ENCODE results near the gene ATP1A2. TPM values are rescaled to one million over a fixed set of nuclear protein-coding genes. Genes with fewer than 3 reads are reported as not detected.

Gene ATP1A2
- total and polyA plus RNA-seq, 2 donors: 13.2 to 41.5 TPM

DNA sequence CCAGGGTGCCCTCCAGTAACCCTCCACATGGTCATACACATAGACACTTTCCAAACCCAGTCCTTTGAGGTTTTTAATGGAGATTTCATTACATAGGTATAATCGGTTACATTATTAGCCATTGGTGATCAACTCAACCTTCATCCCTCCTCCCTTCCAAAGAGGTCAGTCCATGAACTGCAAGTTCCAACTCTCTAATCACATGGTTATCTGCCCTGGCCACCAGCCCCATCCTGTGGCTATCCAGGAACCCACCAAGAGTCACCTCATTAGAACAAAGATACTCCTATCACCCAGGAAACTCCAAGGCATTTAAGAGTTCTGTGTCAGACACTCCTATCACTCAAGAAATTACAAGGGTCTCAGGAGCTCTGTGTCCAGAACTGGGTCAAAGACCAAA, 48.1 kb downstream of the ATP1A2 start:
- WGBS: 86% methylated on average over 1 of the region's 1 CpG
- DNase-seq (ENCODE audit: extremely low spot score): no peak
- H3K36me3 ChIP-seq (ENCODE audit: insufficient read depth): no peaks in the 10 kb centered on the region
- no peak overlapping the region for H3K27ac ChIP-seq (ENCODE audit: low read depth)
- no peak overlapping the region for H3K4me3 ChIP-seq (ENCODE audit: low read depth, low read length)
- no peaks in the 10 kb centered on the region for H3K4me1 ChIP-seq (ENCODE audit: insufficient read depth)

DNA sequence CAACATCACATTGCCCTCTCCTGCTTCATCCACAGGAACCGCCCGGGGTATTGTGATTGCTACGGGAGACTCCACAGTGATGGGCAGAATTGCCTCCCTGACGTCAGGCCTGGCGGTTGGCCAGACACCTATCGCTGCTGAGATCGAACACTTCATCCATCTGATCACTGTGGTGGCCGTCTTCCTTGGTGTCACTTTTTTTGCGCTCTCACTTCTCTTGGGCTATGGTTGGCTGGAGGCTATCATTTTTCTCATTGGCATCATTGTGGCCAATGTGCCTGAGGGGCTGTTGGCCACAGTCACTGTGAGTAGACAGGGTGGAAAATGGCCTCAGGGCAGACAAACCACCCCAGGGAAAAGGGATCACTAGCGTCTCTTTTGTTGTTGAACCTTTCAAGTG, 48.6 kb downstream of the ATP1A2 start:
- no peak overlapping the region for H3K4me3 ChIP-seq (ENCODE audit: low read depth, low read length)
- no peaks in the 10 kb centered on the region for H3K36me3 ChIP-seq (ENCODE audit: insufficient read depth)
- H3K4me1 ChIP-seq (ENCODE audit: insufficient read depth): no peaks in the 10 kb centered on the region
- DNase-seq (ENCODE audit: extremely low spot score): no peak
- 84% methylated on average over 10 of the region's 10 CpGs for whole genome bisulfite sequencing
- no peak overlapping the region for H3K27ac ChIP-seq (ENCODE audit: low read depth)

DNA sequence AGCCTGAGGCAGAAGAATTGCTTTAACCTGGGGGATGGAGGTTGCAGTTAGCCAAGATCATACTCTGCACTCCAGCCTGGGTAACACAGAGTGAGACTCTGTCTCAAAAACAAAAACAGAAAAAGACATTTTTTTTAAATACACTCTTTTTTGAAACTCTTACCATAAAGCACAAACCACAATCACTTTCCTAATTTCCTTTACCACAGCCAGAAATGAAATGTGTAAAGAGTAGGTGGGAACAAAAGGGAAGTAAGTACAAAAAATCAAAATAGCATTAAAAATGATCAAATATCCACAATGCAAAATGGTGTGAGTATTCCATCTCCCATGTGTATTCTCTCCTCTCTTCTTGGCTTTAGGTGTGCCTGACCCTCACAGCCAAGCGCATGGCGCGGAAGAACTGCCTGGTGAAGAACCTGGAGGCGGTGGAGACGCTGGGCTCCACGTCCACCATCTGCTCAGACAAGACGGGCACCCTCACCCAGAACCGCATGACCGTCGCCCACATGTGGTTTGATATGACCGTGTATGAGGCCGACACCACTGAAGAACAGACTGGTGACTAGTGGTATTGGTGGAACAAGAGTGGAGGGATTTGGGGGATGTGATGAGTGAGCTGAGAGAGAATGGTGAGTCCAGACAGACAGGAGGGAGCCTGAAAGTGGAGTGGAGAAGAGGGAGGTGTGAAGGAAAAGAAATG, 50.8 kb downstream of the ATP1A2 start:
- 89% methylated on average over 12 of the region's 12 CpGs for WGBS
- H3K27ac ChIP-seq (ENCODE audit: low read depth): no peak overlapping the region
- no peaks in the 10 kb centered on the region for H3K4me1 ChIP-seq (ENCODE audit: insufficient read depth)
- DNase-seq (ENCODE audit: extremely low spot score): no peak
- H3K4me3 ChIP-seq (ENCODE audit: low read depth, low read length): no peak overlapping the region
- no peaks in the 10 kb centered on the region for H3K36me3 ChIP-seq (ENCODE audit: insufficient read depth)

DNA sequence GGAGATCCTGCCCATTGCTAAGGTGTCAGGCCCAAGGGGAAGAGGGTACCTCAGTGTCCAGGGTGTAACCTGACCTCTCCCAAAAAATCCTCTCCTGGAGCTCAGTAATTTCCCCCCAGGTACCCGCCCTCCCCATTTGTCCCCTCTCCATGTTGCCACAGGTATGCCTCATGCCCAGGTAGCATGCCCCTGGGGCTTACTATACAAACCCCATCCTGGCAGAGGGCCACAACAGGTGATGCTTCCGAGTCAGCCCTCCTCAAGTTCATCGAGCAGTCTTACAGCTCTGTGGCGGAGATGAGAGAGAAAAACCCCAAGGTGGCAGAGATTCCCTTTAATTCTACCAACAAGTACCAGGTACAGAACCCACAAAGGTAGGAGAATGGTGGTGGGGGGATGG, 51.5 kb downstream of the ATP1A2 start:
- no peak for DNase-seq (ENCODE audit: extremely low spot score)

DNA sequence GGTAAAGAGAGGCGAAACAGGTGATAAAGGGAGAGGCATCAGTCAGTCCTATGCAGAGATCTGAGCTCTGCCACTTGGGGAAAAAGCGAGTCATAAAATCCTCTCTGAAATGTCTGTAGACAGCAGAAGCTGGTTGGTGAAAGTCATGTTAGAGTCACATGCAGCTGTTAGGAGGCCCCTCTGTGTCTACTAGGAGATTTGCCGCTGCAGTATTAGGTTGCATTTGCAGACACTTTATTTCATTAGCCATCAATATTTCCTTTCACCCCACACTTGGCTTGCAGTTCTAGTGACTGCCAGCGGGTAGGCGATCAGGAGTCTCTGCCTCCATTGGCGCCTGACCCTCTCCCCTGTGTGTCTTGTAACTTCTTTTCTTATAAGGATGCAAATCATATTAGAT, 52.0 kb downstream of the ATP1A2 start:
- Histone ChIP-seq H3K27ac (ENCODE audit: low read depth) (no peak overlapping the region), H3K36me3 (ENCODE audit: insufficient read depth) (no peaks in the 10 kb centered on the region), H3K4me1 (ENCODE audit: insufficient read depth) (no peaks in the 10 kb centered on the region), H3K4me3 (ENCODE audit: low read depth, low read length) (no peak overlapping the region)
- WGBS: 92% methylated on average over 6 of the region's 6 CpGs
- no peak for DNase-seq (ENCODE audit: extremely low spot score)

More for the DNA sequence above, 51.5 kb downstream of the ATP1A2 start:
- no peaks in the 10 kb centered on the region for H3K36me3 ChIP-seq (ENCODE audit: insufficient read depth)
- no peak overlapping the region for H3K27ac ChIP-seq (ENCODE audit: low read depth)
- 88% methylated on average over 4 of the region's 4 CpGs for WGBS
- no peak overlapping the region for H3K4me3 ChIP-seq (ENCODE audit: low read depth, low read length)
- no peaks in the 10 kb centered on the region for H3K4me1 ChIP-seq (ENCODE audit: insufficient read depth)

DNA sequence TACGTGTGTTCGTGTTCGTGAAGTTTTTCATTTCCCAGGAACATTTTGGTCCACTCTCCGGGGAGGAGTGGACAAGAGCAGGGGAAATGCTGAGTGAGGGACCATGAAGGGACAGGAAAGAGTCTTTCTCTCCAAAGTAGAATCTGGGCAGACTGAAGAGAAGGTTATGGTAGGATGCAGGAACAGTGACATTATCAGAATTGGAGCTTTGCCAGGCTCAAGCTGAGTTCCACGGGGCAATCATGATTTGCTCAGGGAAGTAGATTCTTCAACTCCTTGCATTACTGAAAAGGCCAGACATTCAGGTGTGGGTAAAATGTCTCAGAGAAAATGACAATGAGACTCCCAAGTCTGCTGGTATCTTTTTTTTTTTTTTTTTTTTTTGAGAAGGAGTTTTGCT, 52.5 kb downstream of the ATP1A2 start:
- H3K4me1 ChIP-seq (ENCODE audit: insufficient read depth): no peaks in the 10 kb centered on the region
- 68% methylated on average over 5 of the region's 5 CpGs for WGBS
- no peak for DNase-seq (ENCODE audit: extremely low spot score)
- no peak overlapping the region for H3K27ac ChIP-seq (ENCODE audit: low read depth)
- no peak overlapping the region for H3K4me3 ChIP-seq (ENCODE audit: low read depth, low read length)
- no peaks in the 10 kb centered on the region for H3K36me3 ChIP-seq (ENCODE audit: insufficient read depth)

DNA sequence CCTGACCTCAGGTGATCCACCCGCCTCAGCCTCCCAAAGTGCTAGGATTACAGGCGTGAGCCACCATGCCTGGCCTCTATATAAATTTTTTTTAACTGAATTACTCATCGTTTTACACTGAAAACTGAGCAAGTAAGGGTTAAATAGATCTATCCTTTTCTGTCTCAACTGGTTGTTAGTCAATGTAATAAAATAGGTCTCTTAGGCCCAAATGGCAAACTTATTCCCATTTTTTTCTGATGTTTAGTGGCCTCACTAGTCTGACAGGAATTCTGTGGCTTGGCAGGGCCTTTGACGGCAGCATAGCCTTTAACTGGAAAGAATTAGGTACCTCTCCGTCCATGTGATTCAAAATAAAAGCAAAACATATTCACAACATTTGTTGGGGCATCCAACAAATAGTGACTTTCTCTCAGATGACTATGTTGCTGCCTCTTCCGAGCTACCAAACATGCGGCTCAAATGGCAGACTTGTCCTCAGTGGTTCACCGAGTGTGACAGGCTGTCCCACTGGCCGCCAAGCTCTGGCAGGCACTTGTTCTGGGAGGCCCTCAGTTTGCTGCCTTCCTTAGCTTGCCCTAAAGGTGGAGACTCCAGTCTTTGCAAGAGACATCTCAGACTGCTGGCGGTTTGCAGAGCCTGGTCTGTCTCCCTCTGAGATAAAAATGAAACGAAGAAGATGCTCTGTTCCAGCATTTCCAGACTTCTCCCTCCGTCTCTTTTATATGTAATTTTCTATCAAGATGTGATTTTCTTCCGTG, 53.2 kb downstream of the ATP1A2 start:
- no peaks in the 10 kb centered on the region for H3K4me1 ChIP-seq (ENCODE audit: insufficient read depth)
- H3K27ac ChIP-seq (ENCODE audit: low read depth): no peak overlapping the region
- 75% methylated on average over 13 of the region's 13 CpGs for WGBS
- no peak for DNase-seq (ENCODE audit: extremely low spot score)
- no peaks in the 10 kb centered on the region for H3K36me3 ChIP-seq (ENCODE audit: insufficient read depth)
- no peak overlapping the region for H3K4me3 ChIP-seq (ENCODE audit: low read depth, low read length)

DNA sequence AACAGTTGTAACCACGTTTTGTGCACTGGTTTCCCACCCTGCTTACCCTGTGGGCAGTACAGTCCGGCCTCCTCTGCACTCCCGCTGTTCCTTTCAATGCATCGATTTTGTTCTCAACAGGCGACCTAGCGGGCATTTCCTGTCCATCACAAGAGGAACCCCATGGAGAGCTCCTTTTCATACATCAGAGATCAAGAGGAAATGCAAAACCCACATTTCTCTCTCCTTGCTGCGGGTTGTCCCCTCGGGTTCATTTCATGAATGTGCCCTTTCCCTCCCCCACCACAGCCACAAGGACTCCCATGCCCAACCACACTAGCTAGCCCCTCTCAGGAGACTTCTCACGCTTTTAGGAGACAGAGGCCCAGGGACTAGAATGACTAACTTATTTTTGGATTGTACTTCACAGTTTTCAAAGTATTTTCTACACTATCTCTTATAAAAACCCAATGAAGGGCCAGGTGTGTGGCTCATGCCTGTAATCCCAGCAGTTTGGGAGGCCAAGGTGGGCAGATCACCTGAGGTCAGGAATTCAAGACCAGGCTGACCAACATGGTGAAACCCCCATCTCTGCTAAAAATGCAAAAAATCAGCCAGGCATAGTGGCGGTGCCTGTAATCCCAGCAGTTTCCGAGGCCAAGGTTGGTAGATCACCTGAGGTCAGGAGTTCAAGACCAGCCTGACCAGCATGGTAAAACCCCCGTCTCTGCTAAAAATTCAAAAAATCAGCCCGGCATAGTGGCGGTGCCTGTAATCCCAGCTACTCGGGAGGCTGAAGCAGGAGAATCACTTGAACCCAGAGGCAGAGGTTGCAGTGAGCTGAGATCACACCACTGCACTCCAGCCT, 54.2 kb downstream of the ATP1A2 start:
- WGBS: 60% methylated on average over 15 of the region's 15 CpGs
- DNase-seq (ENCODE audit: extremely low spot score): no peak
- Histone ChIP-seq H3K36me3 (ENCODE audit: insufficient read depth) (no peaks in the 10 kb centered on the region), H3K4me3 (ENCODE audit: low read depth, low read length) (no peak overlapping the region), H3K27ac (ENCODE audit: low read depth) (no peak overlapping the region), H3K4me1 (ENCODE audit: insufficient read depth) (no peaks in the 10 kb centered on the region)

DNA sequence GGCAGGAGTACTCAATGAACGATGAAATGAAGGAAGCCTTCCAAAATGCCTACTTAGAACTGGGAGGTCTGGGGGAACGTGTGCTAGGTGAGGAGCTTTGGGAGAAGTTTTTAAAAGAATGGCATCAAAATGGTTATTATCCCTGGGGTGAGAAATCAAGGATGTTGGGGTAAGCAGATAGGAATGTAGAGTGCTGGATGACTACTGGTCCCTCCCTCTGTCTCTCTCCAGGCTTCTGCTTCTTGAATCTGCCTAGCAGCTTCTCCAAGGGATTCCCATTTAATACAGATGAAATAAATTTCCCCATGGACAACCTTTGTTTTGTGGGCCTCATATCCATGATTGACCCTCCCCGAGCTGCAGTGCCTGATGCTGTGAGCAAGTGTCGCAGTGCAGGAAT, 55.8 kb downstream of the ATP1A2 start:
- no peak overlapping the region for H3K27ac ChIP-seq (ENCODE audit: low read depth)
- H3K4me3 ChIP-seq (ENCODE audit: low read depth, low read length): no peak overlapping the region
- 89% methylated on average over 4 of the region's 4 CpGs for WGBS
- no peaks in the 10 kb centered on the region for H3K4me1 ChIP-seq (ENCODE audit: insufficient read depth)
- DNase-seq (ENCODE audit: extremely low spot score): no peak
- H3K36me3 ChIP-seq (ENCODE audit: insufficient read depth): no peaks in the 10 kb centered on the region

DNA sequence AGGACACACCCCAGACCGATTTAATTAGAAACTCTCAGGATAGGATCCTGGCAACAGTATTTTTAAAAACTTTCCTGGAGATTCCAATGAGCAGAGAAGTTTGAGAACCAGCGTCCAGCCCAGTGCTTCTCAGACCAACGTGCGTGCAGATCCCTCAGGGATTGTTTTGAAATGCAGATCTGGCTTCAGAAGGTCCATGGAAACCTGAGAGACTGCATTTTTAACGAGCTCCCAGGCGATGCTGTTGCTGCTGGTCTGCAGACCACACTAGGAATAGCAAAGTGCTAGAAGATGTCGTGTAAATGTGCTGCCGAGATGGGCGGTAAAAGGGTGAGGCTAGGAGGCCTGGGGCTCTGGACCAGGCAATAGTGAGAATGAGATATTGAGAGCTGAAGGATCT, 56.4 kb downstream of the ATP1A2 start:
- no peak overlapping the region for H3K4me3 ChIP-seq (ENCODE audit: low read depth, low read length)
- 48% methylated on average over 9 of the region's 9 CpGs for WGBS
- no peak for DNase-seq (ENCODE audit: extremely low spot score)
- H3K36me3 ChIP-seq (ENCODE audit: insufficient read depth): no peaks in the 10 kb centered on the region
- no peaks in the 10 kb centered on the region for H3K4me1 ChIP-seq (ENCODE audit: insufficient read depth)
- H3K27ac ChIP-seq (ENCODE audit: low read depth): no peak overlapping the region

DNA sequence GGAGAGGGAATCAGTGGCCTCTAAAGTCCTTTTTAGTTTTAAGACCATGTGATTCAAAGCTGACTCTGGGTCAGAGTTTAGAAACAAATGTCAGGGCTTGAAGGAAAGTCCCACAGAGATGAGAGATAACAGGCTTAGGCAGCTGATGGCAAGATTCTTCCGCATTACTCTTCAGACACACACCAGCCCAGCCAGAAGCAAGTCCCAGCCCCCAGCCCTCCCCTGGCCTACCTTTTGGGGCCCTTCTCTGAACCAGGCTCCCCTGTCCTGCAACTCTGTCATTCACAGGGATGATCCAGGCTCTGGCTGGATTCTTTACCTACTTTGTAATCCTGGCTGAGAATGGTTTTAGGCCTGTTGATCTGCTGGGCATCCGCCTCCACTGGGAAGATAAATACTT, 61.7 kb downstream of the ATP1A2 start:
- H3K36me3 ChIP-seq (ENCODE audit: insufficient read depth): no peaks in the 10 kb centered on the region
- DNase-seq (ENCODE audit: extremely low spot score): peak; percentile 26
- H3K27ac ChIP-seq (ENCODE audit: low read depth): no peak overlapping the region
- WGBS: 85% methylated on average over 2 of the region's 2 CpGs
- no peak overlapping the region for H3K4me3 ChIP-seq (ENCODE audit: low read depth, low read length)
- no peaks in the 10 kb centered on the region for H3K4me1 ChIP-seq (ENCODE audit: insufficient read depth)

DNA sequence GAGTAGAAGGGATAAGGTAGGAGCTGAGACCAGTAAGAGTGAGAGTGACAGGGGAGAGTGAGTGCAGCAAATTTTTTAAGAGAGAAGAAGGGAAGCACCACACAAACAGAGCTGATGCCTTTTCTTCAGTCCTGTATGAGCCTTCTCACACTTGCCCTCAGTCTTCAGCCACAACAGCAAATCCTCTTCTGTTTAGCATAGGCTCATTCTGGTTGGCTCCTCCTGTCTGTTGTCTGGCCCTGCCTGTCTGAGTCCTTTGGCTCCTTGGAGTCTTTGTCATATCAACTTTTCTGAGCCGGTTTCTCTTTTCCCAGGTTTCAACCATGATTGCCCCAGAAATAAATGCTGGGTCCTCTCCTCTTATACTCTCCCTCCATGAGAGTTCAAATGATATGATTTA, 62.1 kb downstream of the ATP1A2 start:
- no peak for DNase-seq (ENCODE audit: extremely low spot score)
- H3K4me1 ChIP-seq (ENCODE audit: insufficient read depth): no peaks in the 10 kb centered on the region
- WGBS: 73% methylated on average over 1 of the region's 1 CpG

DNA sequence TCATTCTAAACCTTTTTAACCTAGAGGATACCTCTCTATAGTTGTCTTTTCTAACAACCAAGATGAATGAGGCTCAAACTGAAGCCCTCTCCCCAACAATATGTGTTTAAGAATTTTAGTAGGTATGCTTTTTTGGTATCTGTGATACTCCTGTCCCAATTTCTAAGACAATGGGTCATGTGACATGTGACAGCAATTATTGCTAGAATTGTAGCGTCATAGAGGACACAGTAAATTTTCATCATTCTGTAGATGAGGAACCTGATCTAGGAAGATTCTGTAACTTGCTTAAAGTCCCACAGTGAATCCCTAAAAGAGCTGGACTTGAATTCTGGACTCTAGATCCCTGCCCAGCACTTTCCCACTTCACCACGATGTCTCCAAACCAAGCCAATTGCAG, 63.2 kb downstream of the ATP1A2 start:
- Histone ChIP-seq H3K27ac (ENCODE audit: low read depth) (no peak overlapping the region), H3K4me1 (ENCODE audit: insufficient read depth) (peaks cover 1% of the 10 kb centered on the region), H3K36me3 (ENCODE audit: insufficient read depth) (no peaks in the 10 kb centered on the region), H3K4me3 (ENCODE audit: low read depth, low read length) (no peak overlapping the region)
- no peak for DNase-seq (ENCODE audit: extremely low spot score)
- WGBS: 91% methylated on average over 2 of the region's 2 CpGs

More for the DNA sequence above, 62.1 kb downstream of the ATP1A2 start:
- Histone ChIP-seq H3K36me3 (ENCODE audit: insufficient read depth) (no peaks in the 10 kb centered on the region), H3K4me3 (ENCODE audit: low read depth, low read length) (no peak overlapping the region), H3K27ac (ENCODE audit: low read depth) (no peak overlapping the region)

DNA sequence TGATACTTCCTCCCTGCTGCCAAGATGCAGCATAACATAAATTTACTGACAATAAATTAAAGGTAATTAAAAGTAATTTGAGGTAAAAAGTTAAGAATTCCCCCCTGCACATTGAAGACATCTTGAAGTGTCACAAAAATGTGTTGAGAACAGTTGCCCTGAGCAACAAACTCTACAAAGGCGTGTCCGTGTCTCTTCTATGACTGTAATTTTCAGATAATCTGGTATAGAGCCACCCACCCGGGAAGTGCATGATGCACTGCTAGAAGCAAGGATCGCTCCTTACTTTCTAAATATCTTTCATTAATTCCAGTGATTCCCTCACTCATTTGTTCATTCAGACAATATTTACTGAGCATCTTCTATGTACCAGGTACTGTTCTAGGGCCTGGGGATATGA, 63.8 kb downstream of the ATP1A2 start:
- no peaks in the 10 kb centered on the region for H3K36me3 ChIP-seq (ENCODE audit: insufficient read depth)
- WGBS: 81% methylated on average over 4 of the region's 4 CpGs
- peaks cover 1% of the 10 kb centered on the region for H3K4me1 ChIP-seq (ENCODE audit: insufficient read depth)
- no peak for DNase-seq (ENCODE audit: extremely low spot score)
- H3K27ac ChIP-seq (ENCODE audit: low read depth): no peak overlapping the region
- H3K4me3 ChIP-seq (ENCODE audit: low read depth, low read length): no peak overlapping the region
